Peyer's patch (tissue), 4 donors: Measurements from ENCODE around the gene SNED1. TPM values are rescaled to one million over a fixed set of nuclear protein-coding genes. Genes with fewer than 3 reads are reported as not detected.
"Not testable (repeated sequence)": the region's sequence is repeated elsewhere in the genome, so short reads cannot be mapped to it uniquely, and the experiment has no call there.

ENCODE experiments used
- DNase-seq, 3 donors: peaks; one replicate each; pipeline ENCODE4 v3.0.0-alpha.2; 2017 to 2019
- H3K27ac ChIP-seq, 4 donors: fragments of 200-600 bp; sonication (generic); one replicate each; pipeline ENCODE4 v1.5.1; 2016 to 2019
- H3K27me3 ChIP-seq, 2 donors: fragments of 200-600 bp; sonication (generic); one replicate each; pipeline ENCODE4 v1.5.1; 2019
- H3K36me3 ChIP-seq, 3 donors: fragments of 200-600 bp; sonication (generic); one replicate each; pipeline ENCODE4 v1.5.1; 2016 to 2019
- H3K4me1 ChIP-seq, 4 donors: fragments of 200-600 bp; sonication (generic); one replicate each; pipeline ENCODE4 v1.5.1; 2016 to 2019
- H3K4me3 ChIP-seq, 4 donors: fragments of 200-600 bp; sonication (generic); 1 replicate in 3 of 4; 2 replicates in 1 of 4; pipeline ENCODE4 v1.5.1; 2016 to 2019; ENCODE audit warnings: mild to moderate bottlenecking in 1 of 4
- H3K9me3 ChIP-seq, 4 donors: fragments of 200-600 bp; sonication (generic); one replicate each; pipeline ENCODE4 v1.5.1; 2016 to 2019; ENCODE audit warnings: mild to moderate bottlenecking in 1 of 4
- CTCF ChIP-seq, 6 experiments: fragments of 450-650 bp in 4 of 6; fragments of 200-600 bp in 2 of 6; sonication (generic) in 1 of 6; IDR thresholded peaks; one replicate each; pipeline ENCODE4 v1.5.1; 2017 to 2019; ENCODE audit warnings: antibody characterized with exemption in 6 of 6, mild to moderate bottlenecking in 3 of 6, moderate library complexity in 1 of 6
- POLR2A ChIP-seq, 2 donors: fragments of 450-650 bp; IDR thresholded peaks; one replicate each; pipeline ENCODE4 v1.5.1; 2017; ENCODE audit warnings: antibody characterized with exemption in 2 of 2, mild to moderate bottlenecking in 2 of 2, moderate library complexity in 2 of 2
- total RNA-seq, 4 donors: library from RNA; depleted of rRNA; stranded (reverse); fragments of >200 nt; gene quantifications; one replicate each; pipeline ENCODE4 v1.1.0, GENCODE V29; 2016

Gene SNED1
- total RNA-seq, 4 donors from 2014 or later = 6.8 to 83.3 (median 25.2) TPM

DNA sequence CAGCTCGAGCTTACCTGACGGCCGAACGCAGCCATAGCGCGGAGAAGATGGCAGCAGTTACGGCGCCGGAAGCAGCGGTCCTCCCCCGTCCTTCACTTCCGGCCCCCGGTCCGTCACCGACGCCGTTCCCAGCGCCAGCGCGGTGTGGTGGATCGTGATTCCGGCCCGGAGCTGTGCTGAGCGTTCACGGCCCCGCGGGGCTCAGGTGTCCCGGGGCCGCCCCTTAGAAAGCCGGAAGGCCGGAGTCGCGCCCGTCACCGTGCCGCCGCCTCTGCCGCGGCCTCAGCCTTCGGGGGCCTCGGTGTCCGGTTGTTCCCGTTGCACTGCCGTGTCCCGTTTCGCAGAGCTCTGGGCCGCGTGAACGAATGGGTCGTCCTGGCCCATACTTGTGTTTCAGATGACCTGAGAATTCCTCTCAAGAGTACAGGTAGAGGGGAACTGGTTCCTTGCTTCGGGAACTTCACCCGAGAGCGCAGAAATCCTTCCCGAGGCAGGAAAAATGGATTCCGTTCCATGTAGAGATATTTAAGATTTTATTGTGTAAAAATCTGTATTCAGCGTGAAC lies 103.9 kb downstream of the SNED1 start, which contains the start of gene MTERF4:
TSS of gene MTERF4 (minus strand) at position 49 of the 565 bp plus-strand sequence. CDS start at position 35, 14 bp downstream.
- TF ChIP-seq POLR2A (IDR thresholded peaks at IDR 0.05) = peak; percentile 66 to 70
- no peak for TF ChIP-seq CTCF (IDR thresholded peaks at IDR 0.05)
- H3K4me3 ChIP-seq = peak within 1 kb of the TSS; percentile 63 to 94 (median 78)
- no peaks in the 10 kb centered on the region for H3K9me3 ChIP-seq
- no peaks in the 10 kb centered on the region for H3K27me3 ChIP-seq
- peak within 1 kb of the TSS; percentile 84 to 92 (median 88) for H3K27ac ChIP-seq
- DNase-seq = peak; percentile 88 to 96 (median 94)
- H3K4me1 ChIP-seq = peaks cover 0 to 20% (median 7%) of the 10 kb centered on the region in 4 donors
- H3K36me3 ChIP-seq = peaks cover 0 to 23% (median 0%) of the 10 kb centered on the region in 3 donors

GRCh38 chr2:241103176-241103595 lies 104.8 kb downstream of the SNED1 start:
- no peaks in the 10 kb centered on the region for H3K27me3 ChIP-seq

DNA sequence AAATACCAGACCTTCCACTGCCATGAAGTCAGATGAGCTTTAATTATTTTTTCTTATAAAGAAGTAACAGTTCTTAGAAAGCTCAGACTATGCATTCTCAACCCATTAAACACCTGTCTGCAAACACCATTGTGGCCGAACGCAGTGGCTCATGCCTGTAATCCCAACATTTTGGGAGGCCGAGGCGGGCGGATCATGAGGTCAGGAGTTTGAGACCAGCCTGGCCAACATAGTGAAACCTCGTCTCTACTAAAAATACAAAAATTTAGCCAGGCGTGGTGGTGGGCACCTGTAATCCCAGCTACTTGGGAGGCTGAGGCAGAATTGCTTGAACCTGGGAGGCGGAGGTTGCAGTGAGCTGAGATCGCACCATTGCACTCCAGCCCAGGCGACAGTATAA lies 106.2 kb downstream of the SNED1 start:
- not testable (repeated sequence) for H3K36me3 ChIP-seq, H3K4me3 ChIP-seq, H3K27me3 ChIP-seq, H3K9me3 ChIP-seq, DNase-seq, H3K27ac ChIP-seq
- H3K4me1 ChIP-seq = peaks cover 0 to 20% (median 7%) of the 10 kb centered on the region in 4 donors

More at GRCh38 chr2:241103176-241103595, 104.8 kb downstream of the SNED1 start:
- Histone ChIP-seq H3K36me3 (peaks cover 0 to 18% (median 0%) of the 10 kb centered on the region in 3 donors), H3K27ac (peak overlapping the region; percentile 84 to 92 (median 88)), H3K9me3 (no peaks in the 10 kb centered on the region), H3K4me1 (peaks cover 0 to 20% (median 7%) of the 10 kb centered on the region in 4 donors), H3K4me3 (peak overlapping the region; percentile 63 to 94 (median 78))
- TF ChIP-seq CTCF (IDR thresholded peaks at IDR 0.05) = no peak
- no peak for TF ChIP-seq POLR2A (IDR thresholded peaks at IDR 0.05)
- peak in 1 of 3 donors; percentile 41 for DNase-seq

- no peak for TF ChIP-seq CTCF (IDR thresholded peaks at IDR 0.05)
- no peak for TF ChIP-seq POLR2A (IDR thresholded peaks at IDR 0.05)
- H3K36me3 ChIP-seq = no peaks in the 10 kb centered on the region
- no peak overlapping the region for H3K4me3 ChIP-seq
- peaks cover 0 to 19% (median 8%) of the 10 kb centered on the region in 4 donors for H3K4me1 ChIP-seq
- no peaks in the 10 kb centered on the region for H3K9me3 ChIP-seq
- no peak overlapping the region for H3K27ac ChIP-seq
- no peaks in the 10 kb centered on the region for H3K27me3 ChIP-seq
- DNase-seq = peak in 1 of 3 donors; percentile 47
Measured at GRCh38 chr2:241105641-241106040, 107.2 kb downstream of the SNED1 start.

DNA sequence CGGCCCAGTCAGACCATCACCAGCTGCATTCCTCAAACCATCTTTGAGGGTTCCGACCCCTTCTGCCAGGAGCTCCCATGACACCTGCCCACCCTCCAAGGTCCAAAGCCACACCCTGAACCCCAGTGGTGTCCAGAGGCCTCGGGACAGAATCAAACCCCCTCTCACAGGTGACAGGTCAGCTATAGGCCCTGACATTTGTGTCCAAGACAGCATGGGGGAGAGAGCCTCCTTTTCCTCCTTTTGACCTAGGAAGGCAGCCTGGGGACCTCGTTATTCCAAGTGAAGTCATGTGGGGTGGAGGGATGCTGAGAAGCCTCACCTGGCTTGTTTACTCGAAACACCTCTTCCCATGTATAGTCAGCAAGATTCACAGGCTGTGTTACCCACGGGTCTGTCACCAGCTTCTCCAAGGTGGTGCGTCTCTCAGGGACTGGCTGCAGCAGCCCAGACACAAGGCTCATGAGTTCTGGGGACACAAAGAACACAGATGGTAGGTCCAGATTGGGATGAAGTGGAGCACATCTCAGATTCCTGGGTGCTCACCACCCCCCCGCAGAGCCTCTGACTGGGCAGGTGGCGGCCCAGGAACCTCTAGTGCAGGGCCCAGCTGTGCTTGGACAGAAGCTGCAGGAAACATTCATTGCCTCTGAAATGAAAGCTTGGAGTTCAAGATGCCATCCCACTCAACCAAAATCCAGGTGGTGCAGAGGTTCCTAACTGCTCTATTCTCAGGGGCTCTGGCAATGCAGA lies 108.8 kb downstream of the SNED1 start:
- DNase-seq = no peak
- TF ChIP-seq CTCF (IDR thresholded peaks at IDR 0.05) (no peak), POLR2A (IDR thresholded peaks at IDR 0.05) (no peak)

More for the DNA sequence above, 108.8 kb downstream of the SNED1 start:
- Histone ChIP-seq H3K27me3 (no peaks in the 10 kb centered on the region), H3K27ac (peak overlapping the region in 1 of 4 donors; percentile 80), H3K4me1 (peaks cover 0 to 10% (median 6%) of the 10 kb centered on the region in 4 donors), H3K4me3 (no peak overlapping the region), H3K36me3 (no peaks in the 10 kb centered on the region), H3K9me3 (no peaks in the 10 kb centered on the region)
